GM18861 (cell line): ENCODE results near the gene LAMA1.

ENCODE experiments used
- ATAC-seq: cut with Tn5 transposase; IDR thresholded peaks from one replicate; pipeline ENCODE4 v1.9.1; 2021; ENCODE audit not compliant: unreplicated experiment

Gene LAMA1

DNA sequence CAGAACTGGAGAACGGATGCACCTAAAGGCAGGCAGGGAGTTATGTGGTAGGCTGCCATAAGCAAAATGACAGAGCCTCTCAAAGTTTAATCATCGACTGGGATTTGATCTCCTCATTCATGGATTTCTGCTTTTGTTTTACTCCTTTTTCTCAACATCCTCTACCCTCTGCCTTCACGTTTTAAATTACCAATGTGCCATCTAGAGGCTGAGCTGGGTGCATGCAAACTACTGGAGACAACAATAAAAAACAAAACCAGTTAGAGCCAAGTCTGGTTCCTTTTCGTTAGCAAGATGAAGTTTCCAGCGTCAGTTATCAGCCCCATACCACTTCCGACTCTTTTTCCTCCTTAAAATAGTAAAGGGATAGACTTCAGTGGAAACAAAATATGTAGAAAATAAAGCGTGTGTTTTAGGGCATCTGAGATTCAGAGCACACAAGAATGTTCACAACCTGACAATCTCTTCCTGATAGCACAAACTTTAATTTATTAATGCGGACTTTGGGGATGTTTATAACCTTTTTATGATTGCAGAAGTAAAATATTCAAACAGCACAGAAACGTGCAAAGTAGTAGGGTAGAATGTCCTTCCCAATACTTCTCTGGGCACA lies 117.0 kb downstream of the LAMA1 start:
- no peak for ATAC-seq

DNA sequence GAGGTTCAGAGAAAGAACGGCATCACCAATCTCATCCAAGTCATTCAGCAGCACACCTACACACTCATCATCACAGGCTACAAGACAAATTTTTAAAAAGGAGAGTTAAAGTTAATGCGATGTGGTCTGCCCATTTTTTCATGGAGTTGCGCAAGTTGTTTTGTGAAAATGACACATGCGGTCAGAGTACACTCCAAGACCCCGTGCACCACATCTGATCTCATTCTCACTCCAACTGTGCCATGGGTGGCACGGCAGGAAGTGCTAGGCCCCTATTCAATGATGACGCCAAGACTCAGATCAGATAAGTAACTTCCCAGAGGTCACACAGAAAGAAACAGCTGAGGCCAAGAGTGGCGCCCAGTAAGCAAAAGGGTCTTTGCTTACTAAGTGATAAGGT lies 119.8 kb downstream of the LAMA1 start:
- no peak for ATAC-seq

GRCh38 chr18:6994771-6995430 lies 122.7 kb downstream of the LAMA1 start:
- ATAC-seq: no peak

- no peak for ATAC-seq
Measured at GRCh38 chr18:6994056-6994770, 123.4 kb downstream of the LAMA1 start.

DNA sequence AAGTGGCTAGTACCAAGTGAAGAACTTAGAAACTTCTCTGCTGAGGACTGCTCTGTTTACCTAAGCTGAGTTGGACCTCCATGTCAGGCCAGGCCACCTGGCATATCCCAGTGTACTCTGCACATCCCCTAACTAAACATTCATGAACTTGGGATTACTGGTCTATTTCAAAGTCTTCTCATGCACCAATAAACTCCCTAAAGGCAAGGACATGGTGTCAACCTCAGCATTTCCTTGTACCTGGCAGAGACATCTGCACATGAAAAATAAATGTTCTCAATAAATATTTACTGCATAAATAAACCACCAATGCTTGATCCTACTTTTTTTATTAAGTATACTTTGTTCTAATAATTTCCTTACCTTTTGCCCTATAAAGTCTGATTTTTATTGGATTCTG lies 124.8 kb downstream of the LAMA1 start:
- no peak for ATAC-seq

DNA sequence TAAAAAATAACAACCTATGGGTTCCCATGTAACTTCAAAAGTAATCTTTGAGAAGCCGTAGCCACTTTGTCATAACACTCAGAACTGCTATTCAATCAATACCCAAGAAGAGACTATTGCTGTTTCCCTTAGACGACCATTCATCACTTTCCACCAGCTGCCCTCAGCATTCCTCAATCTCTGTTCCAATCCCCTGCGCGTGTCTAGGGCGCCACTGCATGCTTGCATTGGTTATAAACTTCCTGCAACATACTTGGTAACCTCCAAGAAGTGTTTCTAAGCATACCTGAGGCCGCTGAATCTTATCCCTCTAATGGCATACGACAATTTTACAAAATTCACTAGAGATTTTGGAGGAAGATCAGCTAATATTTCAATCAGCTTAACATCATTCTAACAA lies 134.2 kb downstream of the LAMA1 start:
- no peak for ATAC-seq

DNA sequence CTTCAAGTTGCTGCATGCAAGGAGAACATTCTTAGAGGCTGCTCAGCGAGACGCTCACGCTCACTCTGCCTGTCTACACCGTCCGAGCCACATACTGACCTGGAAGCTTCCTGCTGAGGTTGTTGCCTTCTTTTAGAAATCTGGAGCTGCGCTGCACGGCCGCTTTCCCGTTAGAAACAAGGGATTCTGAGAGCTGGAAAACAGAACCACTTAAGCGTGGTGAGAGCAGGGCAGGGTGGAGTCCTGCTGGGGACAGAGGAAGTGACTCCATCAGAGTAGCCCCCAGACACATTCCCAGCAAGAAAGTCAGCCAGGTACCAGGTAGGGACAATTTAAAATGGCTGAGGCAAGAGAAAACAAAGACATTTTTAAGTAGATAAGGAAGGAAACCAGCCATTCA lies 135.2 kb downstream of the LAMA1 start:
- ATAC-seq: no peak

DNA sequence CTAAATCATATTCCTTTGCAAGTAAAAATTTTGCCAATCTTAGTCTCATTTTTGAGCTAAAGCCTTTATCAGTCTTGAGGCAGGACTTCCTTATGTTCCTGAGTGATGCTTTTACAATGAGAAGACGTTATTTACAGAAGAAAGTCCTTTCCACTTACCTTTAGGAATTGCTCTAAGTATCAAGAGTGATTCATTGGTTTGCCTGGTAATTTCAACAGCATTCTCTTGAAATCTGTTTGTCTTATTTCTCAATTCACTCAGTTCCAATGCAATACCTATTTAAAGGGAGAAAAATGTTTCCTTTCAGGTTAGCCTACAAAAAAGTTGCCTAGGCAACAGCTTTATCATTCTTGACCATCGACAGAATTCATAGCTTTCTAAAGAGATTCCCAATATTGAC lies 137.2 kb downstream of the LAMA1 start:
- ATAC-seq: no peak

DNA sequence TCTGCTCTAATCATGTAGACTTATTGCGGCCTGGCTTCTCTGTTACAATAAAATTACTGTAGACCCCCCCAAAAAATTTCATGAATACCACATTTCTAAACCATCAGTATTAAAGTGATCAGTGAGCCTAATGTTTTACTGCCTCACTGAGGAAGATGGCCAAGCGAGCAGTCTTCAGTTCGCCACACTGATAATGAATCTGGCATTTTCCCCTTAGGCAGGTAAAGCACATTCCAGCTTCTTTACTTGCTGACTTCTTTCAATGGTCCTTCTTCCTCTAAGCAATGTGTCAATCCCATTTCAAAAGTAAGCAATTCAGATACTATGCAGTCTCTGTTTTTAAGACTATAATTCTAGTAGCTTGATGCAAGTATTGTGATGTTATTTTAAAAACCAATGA lies 137.6 kb downstream of the LAMA1 start:
- ATAC-seq: no peak

DNA sequence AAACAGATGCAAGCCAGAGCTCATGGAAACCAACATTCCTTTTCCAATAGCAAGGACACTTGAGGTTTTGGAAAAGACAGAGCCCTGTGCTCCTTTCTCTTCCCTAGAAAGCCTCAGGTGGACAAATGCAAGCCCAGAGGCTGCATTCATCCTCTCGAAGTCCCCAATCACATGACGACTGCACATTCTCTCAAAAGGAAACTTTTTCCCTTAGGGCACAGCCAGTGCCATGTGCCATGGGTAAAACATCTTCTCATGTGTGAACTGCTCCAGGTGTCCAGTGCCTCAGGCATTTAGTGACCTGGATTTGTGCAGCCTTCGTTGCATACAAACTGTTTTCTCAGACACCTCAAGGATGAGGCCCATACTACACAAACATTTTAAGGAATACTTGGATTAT lies 140.7 kb downstream of the LAMA1 start:
- no peak for ATAC-seq

- no peak for ATAC-seq
Measured at GRCh38 chr18:6975084-6975483, 142.5 kb downstream of the LAMA1 start.

- no peak for ATAC-seq
Measured at GRCh38 chr18:6971823-6972478, 145.6 kb downstream of the LAMA1 start.

GRCh38 chr18:6963452-6964097 lies 154.0 kb downstream of the LAMA1 start:
- no peak for ATAC-seq

DNA sequence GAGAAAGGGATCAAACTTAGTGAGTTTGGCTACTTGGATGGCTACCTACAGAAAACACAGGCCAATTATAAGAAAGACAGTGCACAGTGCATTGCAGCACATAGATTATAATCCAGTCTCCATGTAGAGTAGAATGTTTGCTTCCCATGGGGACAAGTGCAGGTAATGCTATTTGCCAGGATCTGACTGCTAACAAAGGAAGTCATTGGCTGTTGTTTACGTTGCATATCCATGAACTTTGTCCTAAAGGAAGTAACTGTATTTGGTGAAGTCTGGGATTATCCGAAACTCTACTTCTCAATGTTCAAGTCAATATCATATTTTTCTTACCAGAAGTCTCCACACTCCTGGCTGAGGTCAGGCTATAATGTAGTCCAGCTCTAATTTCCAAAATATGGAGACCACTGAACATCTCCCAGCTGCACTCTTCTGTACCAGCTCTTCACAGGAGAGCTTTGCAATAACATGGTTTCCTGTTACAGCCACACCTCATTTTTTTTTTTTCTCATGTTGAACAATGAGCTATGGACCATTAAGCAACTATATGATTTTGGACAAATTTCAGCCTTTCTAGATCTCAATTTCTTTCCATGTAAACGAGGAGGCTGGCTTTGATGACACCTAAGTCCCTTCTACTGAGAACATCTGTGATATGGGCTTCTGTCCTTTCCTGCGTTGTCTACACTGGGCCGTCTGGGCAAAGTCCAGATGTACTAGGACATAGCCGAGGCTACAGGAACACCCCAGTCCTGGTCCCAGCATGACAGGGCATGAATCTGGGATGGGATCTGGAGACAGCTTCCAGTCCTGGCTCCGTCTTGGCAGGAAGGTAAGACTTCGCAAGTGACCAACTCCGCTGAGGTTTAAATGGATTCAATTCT lies 154.8 kb downstream of the LAMA1 start:
- ATAC-seq: no peak

GRCh38 chr18:6961331-6961730 lies 156.3 kb downstream of the LAMA1 start:
- no peak for ATAC-seq

DNA sequence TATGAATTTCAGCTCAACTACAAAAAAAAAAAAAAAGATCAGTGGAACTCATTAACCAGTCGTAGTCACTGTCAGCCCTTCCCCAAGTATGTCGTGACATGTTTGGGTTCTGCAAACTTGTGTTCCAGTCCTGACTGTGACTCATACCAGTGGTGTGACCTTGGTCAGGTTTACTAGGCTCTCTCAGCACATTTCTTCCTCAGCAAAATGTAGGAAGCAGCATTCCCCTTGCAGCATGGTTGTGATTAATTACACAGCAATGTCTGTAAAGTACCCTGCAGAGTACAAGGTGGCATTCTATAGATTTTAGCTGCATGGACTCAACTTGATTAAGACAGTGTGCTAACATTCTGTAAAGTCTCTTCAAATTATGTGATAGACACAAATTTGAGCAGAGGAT lies 156.9 kb downstream of the LAMA1 start:
- ATAC-seq: no peak

- ATAC-seq: no peak
Measured at GRCh38 chr18:6960124-6960523, 157.5 kb downstream of the LAMA1 start.

GRCh38 chr18:6959110-6959509 lies 158.5 kb downstream of the LAMA1 start:
- ATAC-seq: no peak

DNA sequence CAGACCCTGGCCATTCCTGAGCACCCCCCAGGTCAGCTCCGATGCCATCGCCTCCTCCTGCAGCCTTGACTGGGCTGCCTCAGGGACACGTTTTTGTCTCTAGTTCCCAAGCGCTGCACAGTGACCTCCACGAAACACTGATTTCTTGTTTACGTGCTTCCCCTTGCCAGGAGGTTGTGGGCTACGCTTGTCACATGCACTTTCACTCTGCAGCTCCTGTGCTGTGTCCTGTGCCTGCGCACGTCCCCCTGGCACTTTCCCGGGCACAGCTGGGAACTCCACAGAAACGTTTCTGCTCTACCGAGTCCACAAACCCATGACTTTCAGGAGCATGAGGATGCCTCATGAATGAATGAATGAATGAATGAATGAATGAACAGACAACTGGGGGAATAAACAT lies 160.6 kb downstream of the LAMA1 start:
- no peak for ATAC-seq

- ATAC-seq: no peak
Measured at GRCh38 chr18:6956495-6956894, 161.1 kb downstream of the LAMA1 start.
